HG03565 (cell line): ENCODE data around the gene LRRD1.
"Not testable (repeated sequence)": the region's sequence is repeated elsewhere in the genome, so short reads cannot be mapped to it uniquely, and the experiment has no call there.

Experiments
- ATAC-seq: cut with Tn5 transposase; IDR thresholded peaks from one replicate; pipeline ENCODE4 v1.9.1; 2021; ENCODE audit warnings: mild to moderate bottlenecking, moderate library complexity; ENCODE audit not compliant: unreplicated experiment

The LRRD1 gene

GRCh38 chr7:92142791-92143190 is 36.2 kb downstream of the LRRD1 start:
- not testable (repeated sequence) for ATAC-seq

GRCh38 chr7:92141161-92141560 is 37.8 kb downstream of the LRRD1 start:
- ATAC-seq = no peak

GRCh38 chr7:92137557-92137956 is 41.4 kb downstream of the LRRD1 start:
- no peak for ATAC-seq

- no peak for ATAC-seq
Observed at GRCh38 chr7:92135052-92135889, 43.7 kb downstream of the LRRD1 start.

- ATAC-seq = peak; percentile 83
Observed at GRCh38 chr7:92134271-92135051, 44.5 kb downstream of the LRRD1 start, which contains the start of gene CYP51A1. Gene CYP51A1, minus strand, starts transcription at chr7:92134477. Its CDS starts 113 bp downstream, at chr7:92134364.

- ATAC-seq = peak; percentile 20
Observed at GRCh38 chr7:92133737-92134270, 45.1 kb downstream of the LRRD1 start.

- peak; percentile 4 for ATAC-seq
Observed at GRCh38 chr7:92133133-92133736, 45.7 kb downstream of the LRRD1 start.

GRCh38 chr7:92131764-92132330 is 47.1 kb downstream of the LRRD1 start:
- no peak for ATAC-seq

- no peak for ATAC-seq
Observed at GRCh38 chr7:92131093-92131492, 47.8 kb downstream of the LRRD1 start.

- ATAC-seq = no peak
Observed at GRCh38 chr7:92121681-92122080, 57.3 kb downstream of the LRRD1 start.

- ATAC-seq = no peak
Observed at GRCh38 chr7:92119213-92119759, 59.7 kb downstream of the LRRD1 start.

GRCh38 chr7:92116949-92117348 is 62.0 kb downstream of the LRRD1 start:
- ATAC-seq = no peak

- ATAC-seq = no peak
Observed at GRCh38 chr7:92115821-92116220, 63.1 kb downstream of the LRRD1 start.

- no peak for ATAC-seq
Observed at GRCh38 chr7:92110857-92111256, 68.1 kb downstream of the LRRD1 start.

GRCh38 chr7:92108821-92109220 is 70.1 kb downstream of the LRRD1 start:
- ATAC-seq = no peak

GRCh38 chr7:92102862-92103261 is 76.1 kb downstream of the LRRD1 start:
- not testable (repeated sequence) for ATAC-seq

GRCh38 chr7:92100534-92100933 is 78.4 kb downstream of the LRRD1 start:
- no peak for ATAC-seq

GRCh38 chr7:92095380-92095779 is 83.6 kb downstream of the LRRD1 start:
- ATAC-seq = no peak
